Measurements from ENCODE around the gene TAF15.

Gene TAF15

DNA sequence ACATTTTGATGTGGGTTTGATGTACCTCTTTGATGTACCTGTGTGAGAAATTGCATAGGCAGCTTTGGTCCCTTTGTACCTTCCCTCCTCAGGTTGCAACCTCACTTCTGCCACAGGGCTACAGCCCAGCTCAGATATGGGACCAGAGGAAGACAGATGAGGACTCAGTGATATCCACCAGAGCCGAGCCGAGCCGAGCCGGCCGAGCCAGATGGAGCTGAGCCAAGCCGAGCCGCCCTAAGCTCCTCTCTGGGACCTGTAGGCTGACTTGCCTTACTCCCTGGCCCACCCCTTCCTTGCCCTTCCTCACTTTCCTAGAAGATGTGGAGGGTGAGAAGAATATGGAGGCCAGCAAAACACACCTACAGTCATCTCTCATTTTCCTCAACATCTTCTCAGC is 55.6 kb downstream of the TAF15 start:
- DNase-seq: no peak
- in situ Hi-C loops (cut with MboI; ENCODE audit: low pct_unique_long_range_greater_than_20kb, low sequenced_read_pairs): no loop called here

DNA sequence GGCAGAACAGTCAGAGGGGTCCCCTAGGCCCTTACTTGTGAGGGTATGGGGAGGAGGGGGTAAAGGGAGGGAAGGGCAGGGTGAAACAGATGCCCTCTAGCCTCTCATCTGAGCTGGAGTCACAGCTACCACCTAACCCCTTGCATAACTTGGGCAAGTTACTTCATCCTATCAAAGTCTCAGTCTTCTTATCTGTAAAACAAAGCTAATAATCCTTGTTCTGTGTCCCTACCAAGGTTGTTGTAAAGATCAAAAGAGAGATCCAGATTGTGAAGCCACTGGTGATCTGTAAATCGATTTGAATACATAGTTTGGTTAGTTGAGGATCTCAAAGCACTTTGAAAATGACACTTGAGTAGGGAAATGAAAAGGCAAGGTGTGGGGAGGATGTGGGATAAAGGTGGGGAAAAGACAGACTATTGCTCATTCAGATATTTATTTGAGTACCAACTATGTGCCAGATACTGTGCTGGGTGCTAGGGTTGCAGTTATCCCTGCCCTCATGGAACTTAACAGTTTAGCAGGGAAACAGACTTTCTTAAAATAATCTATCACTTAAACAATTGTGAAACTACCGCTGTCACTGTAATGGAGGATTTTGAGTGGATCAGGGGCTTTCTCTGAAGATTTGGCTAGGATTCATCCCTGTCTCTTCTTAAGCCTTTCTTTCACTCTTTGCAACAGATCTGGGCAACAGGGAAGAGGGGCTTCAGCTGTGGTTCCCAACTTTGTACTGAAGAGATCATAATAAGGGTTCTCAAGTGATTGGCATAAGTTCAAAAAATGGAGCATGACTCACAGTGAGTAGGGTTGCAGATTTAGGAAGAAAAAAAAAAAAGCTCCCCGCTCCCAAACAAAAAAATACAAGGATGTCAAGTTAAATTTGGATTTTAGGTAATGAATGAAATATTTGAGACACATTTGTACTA is 56.4 kb downstream of the TAF15 start:
- no peak for DNase-seq
- in situ Hi-C loops (cut with MboI; ENCODE audit: low pct_unique_long_range_greater_than_20kb, low sequenced_read_pairs): no loop called here

DNA sequence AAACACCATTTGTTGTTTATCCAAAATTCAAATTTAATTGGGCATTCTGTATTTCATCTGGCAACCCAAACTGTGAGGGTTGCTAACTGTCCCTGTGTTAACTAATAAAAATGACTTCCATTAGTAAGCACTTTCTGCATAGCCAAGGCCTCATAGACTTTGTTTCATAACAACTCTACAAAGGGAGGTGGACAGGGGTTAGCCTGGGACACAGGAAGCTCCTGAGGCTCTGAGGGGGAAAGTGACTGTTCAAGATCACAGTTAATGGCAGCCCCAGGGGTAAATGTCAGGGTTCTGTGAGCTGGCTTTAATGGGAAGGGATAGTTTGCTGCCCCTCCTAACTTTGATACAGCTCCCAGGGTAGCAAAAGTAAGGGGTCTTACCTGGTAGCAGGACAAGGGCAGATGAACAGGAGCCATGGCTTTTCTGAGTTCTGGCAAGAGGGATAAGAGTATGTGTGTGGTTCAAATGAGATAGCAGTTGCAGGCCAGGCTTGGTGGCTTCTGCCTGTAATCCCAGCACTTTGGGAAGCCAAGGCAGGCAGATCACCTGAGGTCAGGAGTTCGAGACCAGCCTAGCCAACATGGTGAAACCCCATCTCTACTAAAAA is 57.2 kb downstream of the TAF15 start:
- in situ Hi-C loops (cut with MboI; ENCODE audit: low pct_unique_long_range_greater_than_20kb, low sequenced_read_pairs): no loop called here
- DNase-seq: no peak

DNA sequence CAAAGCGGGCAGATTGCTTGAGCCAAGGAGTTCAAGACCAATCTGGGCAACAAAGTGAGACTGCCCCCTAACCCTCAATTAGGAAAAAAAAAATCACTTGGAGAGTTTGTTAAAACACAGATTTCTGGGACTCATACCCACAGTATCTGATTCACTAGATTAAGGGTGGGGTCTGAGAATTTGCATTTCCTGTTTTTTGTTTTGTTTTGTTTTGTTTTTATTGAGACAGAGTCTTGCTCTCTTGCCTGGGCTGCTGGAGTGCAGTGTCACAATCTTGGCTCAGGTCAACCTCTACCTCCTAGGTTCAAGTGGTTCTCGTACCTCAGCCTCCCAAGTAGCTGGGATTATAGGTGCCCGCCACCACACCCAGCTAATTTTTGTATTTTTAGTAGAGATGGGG is 58.3 kb downstream of the TAF15 start:
- no peak for DNase-seq
- in situ Hi-C loops (cut with MboI; ENCODE audit: low pct_unique_long_range_greater_than_20kb, low sequenced_read_pairs): no loop called here

DNA sequence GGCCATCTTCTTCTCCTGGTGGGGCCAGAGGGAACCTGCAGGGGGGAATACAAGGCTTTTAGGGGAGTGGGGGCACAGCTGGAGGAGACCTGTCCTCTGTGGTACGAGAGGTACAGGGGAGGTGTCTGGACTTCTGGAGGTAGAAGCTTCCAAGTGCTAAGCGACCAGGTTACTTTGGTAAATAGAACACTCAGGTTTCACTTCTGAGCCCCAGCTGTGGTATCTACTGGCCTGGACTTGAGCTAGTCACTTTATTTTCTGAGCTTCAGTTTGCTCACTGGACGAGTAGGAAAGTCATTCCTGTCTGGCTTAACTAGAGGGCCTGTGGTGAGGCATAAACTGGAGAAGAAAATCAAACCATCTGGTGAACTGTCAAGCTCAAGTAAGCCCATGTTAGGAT is 59.5 kb downstream of the TAF15 start, which contains the start of gene HEATR9:
HEATR9 (minus strand) TSS at position 155 of the 400 bp plus-strand sequence; CDS start at position 6, 149 bp downstream.
- no peak for DNase-seq
- in situ Hi-C loops (cut with MboI; ENCODE audit: low pct_unique_long_range_greater_than_20kb, low sequenced_read_pairs): no loop called here

DNA sequence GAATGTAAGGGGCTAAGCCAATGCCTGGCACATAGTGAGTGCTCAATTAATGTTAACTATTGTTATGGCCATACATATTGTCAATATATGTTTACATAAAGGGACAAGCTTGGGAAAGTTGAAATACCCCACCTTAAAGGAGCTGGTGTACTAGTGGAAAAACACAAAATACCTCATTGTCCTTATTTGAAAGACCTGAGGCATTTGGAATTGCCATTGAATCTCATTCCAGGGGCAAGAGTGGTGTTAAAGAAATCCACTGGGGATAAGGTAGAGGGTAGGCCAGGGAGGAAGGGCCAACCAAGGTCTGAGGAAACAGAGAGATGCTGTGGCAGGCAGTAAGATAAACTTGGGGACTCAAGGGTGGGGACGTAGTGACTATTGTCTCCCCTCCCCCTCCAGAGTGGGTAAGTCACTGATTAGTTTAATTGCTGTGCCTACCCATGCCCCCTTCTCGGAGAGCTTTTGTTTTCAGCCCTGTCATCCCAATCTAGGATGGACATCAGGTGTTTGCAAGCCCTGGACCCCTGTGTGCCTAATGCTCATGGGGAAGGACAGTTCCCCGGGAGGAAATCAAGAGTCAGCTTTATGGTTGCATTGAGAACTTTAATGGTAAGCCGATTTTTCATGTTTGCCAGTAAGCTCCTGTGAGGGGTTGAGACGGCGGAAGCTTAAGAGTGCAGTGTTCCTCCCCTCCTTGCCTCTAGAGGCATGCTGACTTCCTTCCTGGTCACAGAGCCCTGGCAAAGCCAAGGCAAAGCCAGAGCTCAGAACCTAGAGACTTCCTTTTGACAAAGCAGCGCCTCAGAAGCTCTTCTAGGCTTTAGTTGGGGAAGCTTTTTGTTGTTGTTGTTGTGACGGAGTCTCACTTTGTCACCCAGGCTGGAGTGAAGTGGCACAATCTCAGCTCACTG is 61.9 kb downstream of the TAF15 start:
- in situ Hi-C loops (cut with MboI; ENCODE audit: low pct_unique_long_range_greater_than_20kb, low sequenced_read_pairs): no loop called here

DNA sequence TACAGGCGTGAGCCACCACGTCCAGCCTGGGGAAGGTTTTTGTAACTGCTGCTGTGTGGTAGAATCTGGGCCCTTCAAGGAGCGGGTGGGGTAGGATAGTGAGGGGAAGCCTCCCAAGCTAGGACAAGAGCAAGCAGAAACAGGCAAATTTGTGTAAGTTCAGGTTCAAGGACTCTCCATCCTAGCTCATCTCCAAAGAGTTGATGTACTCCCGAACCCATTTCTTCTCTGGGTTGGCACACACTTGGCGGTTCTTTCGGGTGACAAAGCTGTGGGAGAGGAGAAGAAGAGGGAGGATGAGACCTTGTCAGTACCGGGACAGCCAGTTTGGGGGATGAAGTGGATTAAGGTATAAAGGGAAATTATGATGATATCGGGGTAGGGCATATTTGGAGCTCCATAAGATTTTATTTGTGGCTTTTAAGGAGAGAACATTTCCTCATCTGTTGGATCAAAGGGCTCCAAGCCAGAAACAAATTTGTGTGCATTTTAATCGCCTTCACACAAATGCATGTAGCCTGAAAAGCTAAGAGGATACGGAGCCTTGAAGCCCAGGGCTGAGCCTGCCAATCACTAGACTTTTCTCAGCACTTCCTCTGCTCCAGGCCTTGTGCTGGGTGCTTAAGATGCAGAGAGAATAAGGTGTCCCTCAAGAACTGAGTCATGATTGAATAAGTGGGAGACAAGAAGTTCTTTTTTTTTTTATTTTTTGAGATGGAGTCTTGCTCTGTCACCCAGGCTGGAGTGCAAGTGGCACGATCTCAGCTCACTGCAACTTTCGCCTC is 63.1 kb downstream of the TAF15 start:
- in situ Hi-C loops (cut with MboI; ENCODE audit: low pct_unique_long_range_greater_than_20kb, low sequenced_read_pairs): no loop called here
- DNase-seq: no peak

More for the DNA sequence above, 61.9 kb downstream of the TAF15 start:
- DNase-seq: peak; percentile 66

DNA sequence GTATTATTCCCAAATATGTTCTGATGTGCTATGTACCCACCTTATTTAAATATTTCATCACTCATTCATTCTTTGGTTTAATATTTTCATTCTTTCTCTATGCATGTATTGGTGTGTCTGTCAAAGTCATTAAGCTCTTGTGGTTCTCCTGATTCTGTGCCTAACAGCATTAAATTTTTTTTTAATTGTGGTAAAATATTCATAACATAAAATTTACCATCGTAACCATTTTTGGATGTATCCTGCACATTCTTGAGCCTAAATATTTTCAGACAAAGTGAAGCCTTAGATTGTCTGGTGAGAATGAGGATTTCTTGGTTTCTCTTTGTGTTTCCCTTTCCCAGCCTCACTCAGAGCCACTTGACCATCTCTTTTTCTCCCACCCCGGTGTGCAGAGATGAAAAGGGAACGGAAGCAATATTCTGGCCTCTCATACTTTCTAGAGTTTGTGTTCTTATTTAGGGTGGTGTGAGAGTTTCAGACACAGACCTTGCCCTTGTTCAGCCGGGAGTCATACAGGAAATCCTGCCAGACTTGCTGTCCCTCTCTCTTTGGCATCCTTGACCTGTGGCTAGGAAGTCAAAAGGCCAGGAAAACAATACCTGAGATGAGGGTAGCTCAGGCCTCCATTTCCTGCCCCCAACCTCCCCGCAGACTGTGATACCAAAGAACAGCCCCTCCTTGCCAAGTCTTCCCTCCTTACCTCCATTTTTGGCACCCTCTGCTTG is 66.0 kb downstream of the TAF15 start:
- in situ Hi-C loops (cut with MboI; ENCODE audit: low pct_unique_long_range_greater_than_20kb, low sequenced_read_pairs): no loop called here

DNA sequence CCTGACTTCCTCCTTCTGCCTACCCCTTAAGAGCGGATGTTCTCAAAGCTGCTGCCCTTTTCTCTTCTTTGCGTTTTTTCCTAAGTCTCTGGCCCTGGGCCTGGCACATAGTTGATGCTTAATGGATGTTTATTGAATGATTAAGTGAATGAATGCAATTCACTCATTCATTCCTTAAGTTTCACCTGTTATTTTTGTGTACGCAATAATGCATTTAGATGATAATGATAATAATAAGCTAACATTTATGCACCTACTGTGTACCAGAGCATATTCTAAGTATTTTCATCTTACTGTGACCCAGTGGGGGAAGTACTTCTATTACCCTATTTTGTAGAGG is 66.5 kb downstream of the TAF15 start:
- in situ Hi-C loops (cut with MboI; ENCODE audit: low pct_unique_long_range_greater_than_20kb, low sequenced_read_pairs): no loop called here
- no peak for DNase-seq

More for the DNA sequence above, 66.0 kb downstream of the TAF15 start:
- DNase-seq: no peak

DNA sequence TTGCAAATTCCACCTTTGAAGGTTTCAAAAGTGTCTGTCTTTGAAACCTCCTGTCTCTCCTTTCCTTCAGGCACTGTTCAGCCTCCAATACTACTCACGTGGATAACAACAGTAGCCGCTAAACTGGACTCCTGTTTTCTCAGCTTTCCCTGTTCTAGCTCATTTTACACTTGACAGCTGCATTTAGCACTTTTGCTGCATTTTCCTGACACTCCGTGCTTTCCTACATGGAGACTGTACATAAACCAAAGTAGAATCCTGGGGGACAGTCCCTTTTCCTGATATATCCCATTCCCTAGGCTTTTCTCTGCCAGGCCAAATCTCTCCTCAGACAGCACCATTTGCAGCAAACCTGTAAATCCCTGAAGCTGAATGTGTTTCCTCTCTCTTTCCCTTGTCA is 67.2 kb downstream of the TAF15 start:
- no peak for DNase-seq
- in situ Hi-C loops (cut with MboI; ENCODE audit: low pct_unique_long_range_greater_than_20kb, low sequenced_read_pairs): no loop called here

DNA sequence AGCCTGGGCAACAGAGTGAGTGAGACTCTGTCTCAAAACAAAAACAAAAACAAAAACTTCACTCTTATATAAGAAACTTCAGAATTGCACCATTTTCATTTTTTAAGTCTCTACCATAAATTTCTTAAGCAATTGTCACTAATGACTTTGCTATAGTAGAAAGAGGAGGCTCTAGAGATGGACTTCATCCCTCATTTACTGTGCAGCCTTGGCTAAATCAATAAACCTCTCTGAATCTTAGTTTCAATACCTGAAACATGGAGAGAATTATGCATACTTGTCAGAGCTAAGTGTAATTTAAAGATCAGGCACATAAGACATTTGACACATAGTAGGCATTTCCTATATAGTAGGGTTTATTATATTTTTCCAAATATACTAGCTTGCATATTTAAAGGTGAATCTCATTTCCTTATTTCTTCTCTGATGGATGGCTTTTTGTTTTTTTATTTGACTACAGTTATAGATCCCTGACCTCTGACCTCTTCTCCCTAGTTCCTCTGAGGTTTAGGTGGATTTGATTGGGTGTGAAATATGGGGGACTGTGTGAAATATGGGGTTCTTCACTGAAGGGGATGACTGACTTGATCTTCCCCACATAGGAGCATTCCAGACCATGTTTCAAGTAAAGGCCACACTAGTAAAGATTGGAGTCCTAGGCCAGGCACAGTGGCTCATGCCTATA is 68.2 kb downstream of the TAF15 start:
- in situ Hi-C loops (cut with MboI; ENCODE audit: low pct_unique_long_range_greater_than_20kb, low sequenced_read_pairs): no loop called here
- DNase-seq: no peak

DNA sequence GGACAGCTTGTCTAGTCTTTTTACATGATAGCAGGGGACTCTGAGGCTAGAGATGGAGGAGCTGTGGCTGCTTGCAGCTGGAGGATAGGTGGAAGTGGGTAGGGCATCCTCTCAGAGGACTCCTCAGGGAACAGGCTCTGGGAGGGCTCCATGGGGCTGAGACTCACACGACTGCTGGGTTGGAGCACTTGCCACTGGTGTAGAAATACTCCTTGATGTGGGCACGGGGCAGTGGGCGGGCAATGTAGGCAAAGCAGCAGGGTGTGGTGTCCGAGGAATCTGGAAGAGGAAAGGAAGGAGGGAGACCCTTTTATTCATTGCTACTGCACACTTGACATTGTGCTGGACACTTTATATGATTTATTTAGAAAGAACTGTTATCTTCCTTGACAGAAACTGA is 69.1 kb downstream of the TAF15 start:
- DNase-seq: no peak
- in situ Hi-C loops (cut with MboI; ENCODE audit: low pct_unique_long_range_greater_than_20kb, low sequenced_read_pairs): no loop called here

DNA sequence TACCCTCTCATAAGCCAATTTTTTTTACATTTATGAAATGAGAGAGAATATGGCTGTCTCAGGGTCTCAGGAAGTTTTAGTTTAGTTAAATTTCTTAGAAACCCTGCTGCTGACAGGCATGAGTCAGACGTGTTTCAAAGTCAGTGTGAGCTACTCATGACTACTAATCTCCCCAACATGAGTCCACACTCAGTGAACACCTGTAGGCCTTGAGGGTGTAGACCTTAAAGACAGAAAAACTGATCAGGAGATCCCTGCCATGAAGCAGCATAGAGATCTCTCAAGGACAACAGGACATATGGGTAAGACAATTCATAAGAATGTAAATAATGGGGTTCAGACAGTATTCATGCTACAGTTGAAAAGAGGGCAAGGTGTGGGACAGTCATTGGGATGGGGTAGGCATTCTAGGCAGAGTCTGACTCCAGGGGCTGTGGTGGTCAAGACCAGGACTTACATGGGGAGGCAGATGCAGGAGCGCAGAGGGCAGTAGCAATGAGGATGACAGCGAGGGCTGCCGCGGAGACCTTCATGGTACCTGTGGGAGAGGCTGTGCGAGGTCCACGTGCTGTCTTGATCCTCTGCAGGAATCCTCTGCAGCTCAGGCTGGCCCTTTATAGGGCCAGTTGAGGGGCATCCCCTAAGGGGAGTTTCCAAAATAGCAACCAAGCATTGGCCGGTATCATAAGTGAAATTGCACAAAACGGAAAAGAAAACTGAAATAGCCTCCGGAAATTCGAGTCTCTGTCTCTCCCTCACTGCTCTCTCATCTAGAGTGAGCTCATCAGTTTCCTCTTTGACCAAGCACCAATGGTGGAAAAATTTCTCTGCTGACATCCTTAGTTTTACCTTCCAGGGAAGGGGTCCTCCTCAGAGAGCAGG is 70.7 kb downstream of the TAF15 start, which contains the start of gene CCL5:
CCL5 (minus strand) TSS at position 588 of the 882 bp plus-strand sequence.
- in situ Hi-C loops (cut with MboI; ENCODE audit: low pct_unique_long_range_greater_than_20kb, low sequenced_read_pairs): no loop called here
- DNase-seq: peak; percentile 46

DNA sequence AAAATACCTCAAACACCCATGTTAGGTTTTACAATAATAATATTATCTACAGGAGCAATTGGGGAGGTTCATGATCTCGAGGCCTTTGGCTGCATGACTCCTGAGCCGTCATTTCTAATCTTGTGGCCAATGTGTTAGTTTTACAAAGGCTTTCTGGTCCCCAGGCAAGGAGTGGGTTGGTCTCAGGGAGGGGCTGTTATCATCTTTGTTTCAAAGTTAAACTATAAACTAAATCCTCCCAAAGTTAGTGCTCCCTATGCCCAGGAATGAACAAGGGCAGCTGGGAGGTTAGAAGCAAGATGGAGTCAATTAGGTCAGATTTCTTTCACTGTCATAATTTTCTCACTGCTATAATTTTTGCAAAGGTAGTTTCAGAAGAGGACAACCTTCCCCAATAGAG is 80.0 kb downstream of the TAF15 start:
- in situ Hi-C loops (cut with MboI; ENCODE audit: low pct_unique_long_range_greater_than_20kb, low sequenced_read_pairs): no loop called here
- DNase-seq: no peak

DNA sequence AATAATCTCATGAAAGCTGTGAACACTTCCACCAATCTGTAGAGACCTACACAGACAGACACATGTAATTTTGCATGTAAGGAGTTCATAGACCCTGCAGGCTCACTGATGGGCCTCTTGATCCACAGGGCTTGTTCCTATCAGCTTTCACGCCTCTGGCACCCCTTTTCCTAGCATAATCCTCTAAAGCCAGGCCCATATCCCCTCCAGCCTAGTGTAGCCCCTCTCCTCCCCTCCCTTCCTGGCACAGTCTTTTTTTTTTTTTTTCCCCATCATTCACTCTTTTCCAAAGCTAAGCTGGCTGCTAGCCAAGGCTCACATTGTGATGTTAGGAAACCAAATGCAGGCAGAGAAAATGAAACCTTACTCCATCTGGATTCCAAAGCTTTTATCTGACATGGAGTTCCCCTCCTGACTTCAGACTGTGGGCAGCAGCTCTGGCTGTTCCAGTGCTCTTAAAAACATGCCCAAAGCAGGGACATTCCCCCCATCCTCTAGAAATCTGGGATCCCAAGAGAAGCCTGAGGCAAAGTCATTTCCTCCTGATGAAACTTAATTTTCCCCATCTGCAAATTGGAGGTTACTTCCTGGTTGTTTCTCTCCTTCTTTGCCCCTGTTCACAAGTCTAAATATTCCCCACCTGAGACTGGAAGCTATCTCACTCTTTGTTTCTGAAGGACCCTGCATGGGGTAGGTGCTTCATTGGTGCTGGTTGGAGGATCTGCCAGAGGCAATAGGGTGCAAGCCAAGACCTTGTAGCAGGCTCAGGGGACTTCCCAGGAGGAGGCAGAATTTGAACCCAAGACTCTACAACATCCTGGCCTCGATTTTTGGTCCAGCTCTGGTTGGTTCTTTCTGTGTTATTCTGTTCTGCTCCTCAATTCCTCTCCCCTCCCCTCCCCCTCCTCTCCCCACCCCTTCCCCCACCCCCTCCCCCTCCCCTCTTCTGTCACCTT is 80.8 kb downstream of the TAF15 start:
- in situ Hi-C loops (cut with MboI; ENCODE audit: low pct_unique_long_range_greater_than_20kb, low sequenced_read_pairs): no loop called here
- no peak for DNase-seq

DNA sequence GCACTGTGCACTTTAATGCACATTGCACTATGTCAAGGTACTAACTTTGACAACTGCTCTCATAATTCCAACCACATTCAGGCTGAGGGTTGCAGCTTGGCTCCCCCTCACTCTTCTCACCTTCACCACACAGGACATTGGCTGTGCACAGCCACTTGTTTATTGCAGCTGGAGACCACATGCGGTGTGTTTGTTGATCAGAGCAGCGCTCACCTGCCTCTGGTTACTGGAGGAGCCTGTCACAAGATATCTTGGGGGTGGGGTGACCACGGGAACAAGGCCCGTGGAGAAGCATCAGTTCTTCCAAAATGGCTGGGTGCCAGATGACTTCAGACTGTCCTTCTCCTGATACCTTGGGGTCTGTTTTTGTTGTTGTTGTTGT is 81.5 kb downstream of the TAF15 start:
- DNase-seq: no peak
- in situ Hi-C loops (cut with MboI; ENCODE audit: low pct_unique_long_range_greater_than_20kb, low sequenced_read_pairs): no loop called here
